GM12865 (cell line): ENCODE data around the gene UMAD1.

Experiments used
- DNase-seq: peaks from one replicate; pipeline ENCODE4 v3.0.0; 2010; ENCODE audit warnings: low read depth
- H3K4me3 ChIP-seq: 2 replicates; pipeline ENCODE4 v1.5.1; 2011; ENCODE audit warnings: mild to moderate bottlenecking, low read depth, low read length, control low read depth
- CTCF ChIP-seq: IDR thresholded peaks from 2 replicates; pipeline ENCODE4 v1.5.1; 2011; ENCODE audit warnings: low read length, control low read depth, low read depth, inconsistent platforms; ENCODE audit not compliant: insufficient read depth; ENCODE audit errors: missing control alignments

The UMAD1 gene

DNA sequence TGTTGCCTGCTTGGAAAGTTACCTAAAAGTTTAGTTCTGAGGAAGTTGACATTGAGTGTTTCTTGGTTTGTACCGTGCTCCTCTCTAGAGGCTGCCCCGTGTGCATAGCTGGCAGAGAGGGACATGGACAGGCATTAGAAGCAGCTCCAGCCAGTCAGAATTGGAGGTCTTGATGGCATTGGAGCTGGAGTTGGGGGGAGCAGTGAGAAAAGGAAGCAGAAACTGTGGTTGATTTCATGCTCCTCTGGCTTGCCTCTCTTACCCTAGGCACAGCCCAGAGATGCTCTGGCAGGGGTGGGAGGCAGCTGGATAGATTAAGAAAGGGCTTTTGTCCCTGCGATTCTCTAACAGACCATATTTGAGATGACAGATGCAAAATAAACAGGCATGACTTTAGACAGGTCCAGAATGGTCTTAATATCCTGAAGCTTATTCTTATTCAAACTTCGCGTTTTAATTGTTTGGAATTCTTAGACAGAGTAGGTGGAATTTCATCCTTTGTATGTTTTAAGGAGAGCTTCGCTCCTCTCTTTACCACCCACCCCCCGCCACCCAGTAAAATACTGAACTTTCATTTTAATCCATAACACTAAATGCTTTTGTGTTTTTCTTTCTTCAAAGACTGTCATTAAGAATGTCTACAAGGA, 254.6 kb downstream of the UMAD1 start:
- no peak for DNase-seq
- TF ChIP-seq CTCF, result no peak
- H3K4me3 ChIP-seq, result no peak overlapping the region

DNA sequence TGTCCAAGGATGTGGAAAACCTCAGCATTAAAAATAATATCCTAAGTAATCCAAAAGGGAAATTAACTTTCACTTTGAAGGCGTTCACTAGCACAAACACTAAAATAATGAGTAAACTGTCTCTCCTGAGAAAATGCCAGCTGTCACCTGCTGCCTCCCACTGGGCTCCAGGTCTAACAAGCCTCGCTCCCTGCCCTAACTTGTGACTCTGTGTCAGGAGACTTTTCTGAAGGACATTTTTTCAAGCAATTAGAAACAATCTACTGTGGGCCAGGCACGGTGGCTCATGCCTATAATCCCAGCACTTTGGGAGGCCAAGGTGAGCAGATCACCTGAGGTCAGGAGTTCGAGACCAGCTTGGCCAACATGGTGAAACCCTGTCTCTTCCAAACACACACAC, 255.2 kb downstream of the UMAD1 start:
- TF ChIP-seq CTCF, result no peak
- no peak overlapping the region for H3K4me3 ChIP-seq
- no peak for DNase-seq

DNA sequence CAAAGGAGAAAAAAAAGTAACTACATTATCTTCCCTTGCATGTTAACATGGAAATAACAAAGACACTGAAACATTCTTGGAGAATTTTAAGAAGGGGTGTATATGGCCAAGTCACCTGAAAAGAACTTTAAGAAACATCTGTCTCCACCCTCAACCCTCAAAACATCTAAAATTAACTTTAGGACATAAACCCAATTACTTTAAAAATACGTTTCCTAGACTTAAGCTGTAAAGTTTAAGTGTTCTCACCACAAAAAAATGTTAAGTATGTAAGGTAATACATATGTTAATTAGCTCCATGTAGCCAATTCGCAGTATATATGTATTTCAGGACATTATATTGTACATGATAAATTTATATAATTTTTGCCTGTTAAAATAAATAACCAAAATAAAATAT, 257.0 kb downstream of the UMAD1 start:
- no peak for DNase-seq
- H3K4me3 ChIP-seq, result no peak overlapping the region
- no peak for TF ChIP-seq CTCF

DNA sequence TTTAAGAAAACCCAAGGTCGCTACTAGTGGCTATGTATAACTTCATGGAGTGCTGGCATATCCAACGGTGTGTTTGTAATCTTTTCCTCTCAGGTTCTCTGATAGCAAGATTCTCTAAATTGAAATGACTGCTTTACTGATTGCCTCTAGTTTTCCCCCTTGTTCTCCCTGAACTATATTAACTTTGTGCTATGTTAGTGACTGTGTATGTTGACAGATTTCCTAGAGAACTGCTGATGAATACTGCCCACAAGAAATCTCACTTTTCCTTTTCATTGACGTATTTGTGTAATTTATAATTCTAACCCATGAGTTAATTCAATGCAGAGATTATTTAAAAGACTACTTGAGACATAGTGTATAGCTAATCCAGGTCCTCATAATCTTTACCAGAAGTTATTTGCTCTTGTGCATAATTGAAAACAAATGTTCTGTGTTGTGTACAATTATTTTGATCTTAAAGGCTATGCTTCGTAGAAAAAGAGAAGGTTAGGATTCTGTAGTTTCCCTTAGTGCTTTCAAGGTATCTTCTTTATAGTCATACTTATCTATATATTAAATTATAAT, 257.5 kb downstream of the UMAD1 start:
- TF ChIP-seq CTCF, result no peak
- DNase-seq, result no peak
- no peak overlapping the region for H3K4me3 ChIP-seq

GRCh38 chr7:7902845-7903244, 262.3 kb downstream of the UMAD1 start:
- H3K4me3 ChIP-seq, result no peak overlapping the region
- DNase-seq, result no peak
- TF ChIP-seq CTCF, result no peak

- no peak for TF ChIP-seq CTCF
- no peak overlapping the region for H3K4me3 ChIP-seq
- no peak for DNase-seq
Observed at GRCh38 chr7:7907306-7907705, 266.8 kb downstream of the UMAD1 start.

DNA sequence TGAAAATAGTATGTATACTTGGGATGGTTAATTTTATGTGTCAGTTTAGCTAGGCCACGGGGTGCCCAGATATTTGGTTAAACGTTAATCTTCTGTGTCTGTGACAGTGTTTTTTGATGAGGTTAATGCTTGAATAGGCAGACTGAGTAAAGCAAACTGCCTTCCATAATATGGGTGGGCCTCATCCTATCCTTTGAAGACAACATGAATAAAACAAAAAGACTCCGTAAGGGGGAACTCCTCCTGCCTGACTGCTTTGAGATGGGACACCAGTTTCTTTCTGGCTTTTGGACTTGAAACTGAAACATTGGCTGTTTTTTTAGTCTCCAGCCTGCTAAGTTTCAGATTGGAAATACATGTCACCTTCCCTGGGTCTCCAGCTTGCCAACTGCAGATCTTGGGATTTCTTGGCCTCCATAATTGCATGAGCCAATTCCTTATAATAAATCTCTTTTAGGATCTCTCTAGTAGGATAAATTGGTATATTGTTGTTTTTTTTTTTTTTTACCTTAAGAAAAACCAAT, 268.1 kb downstream of the UMAD1 start:
- no peak for TF ChIP-seq CTCF
- H3K4me3 ChIP-seq, result no peak overlapping the region
- DNase-seq, result no peak
